Endodermal cell (in vitro differentiated cells): ENCODE results near the gene PPAT. TPM values are rescaled to one million over a fixed set of nuclear protein-coding genes. Genes with fewer than 3 reads are reported as not detected.

ENCODE experiments used
- DNase-seq: peaks from one replicate; pipeline ENCODE4 v3.0.0-alpha.2; 2017
- H3K27ac ChIP-seq: 2 replicates; pipeline ENCODE4 v1.5.1; 2013; ENCODE audit warnings: mild to moderate bottlenecking, low read depth, low read length, moderate library complexity
- H3K27me3 ChIP-seq: 2 replicates; pipeline ENCODE4 v1.6.1; 2013; ENCODE audit warnings: mild to moderate bottlenecking, low read length, moderate library complexity; ENCODE audit not compliant: insufficient read depth, control insufficient read depth, poor library complexity, severe bottlenecking
- H3K36me3 ChIP-seq: 2 replicates; pipeline ENCODE4 v1.7.0; 2013; ENCODE audit warnings: mild to moderate bottlenecking, low read length, moderate library complexity; ENCODE audit not compliant: control insufficient read depth, insufficient read depth
- H3K4me1 ChIP-seq: one replicate; pipeline ENCODE4 v1.7.0; 2013; ENCODE audit warnings: low read length; ENCODE audit not compliant: control insufficient read depth, insufficient read depth
- H3K4me3 ChIP-seq: 2 replicates; pipeline ENCODE4 v1.5.1; 2013; ENCODE audit warnings: mild to moderate bottlenecking, low read length, moderate library complexity
- H3K9ac ChIP-seq: 2 replicates; pipeline ENCODE4 v1.6.1; 2013; ENCODE audit warnings: mild to moderate bottlenecking, low read length, moderate library complexity; ENCODE audit not compliant: poor library complexity, severe bottlenecking; ENCODE audit errors: extremely low read depth
- H3K9me3 ChIP-seq: 2 replicates; pipeline ENCODE4 v1.6.1; 2013; ENCODE audit warnings: mild to moderate bottlenecking, low read length, moderate library complexity; ENCODE audit not compliant: control insufficient read depth
- H3K27ac Mint-ChIP-seq: 2 replicates; pipeline ENCODE4 v1.8.0; 2020; ENCODE audit warnings: mixed read lengths
- H3K27me3 Mint-ChIP-seq: 2 replicates; pipeline ENCODE4 v1.8.0; 2021; ENCODE audit warnings: mild to moderate bottlenecking, mixed read lengths; ENCODE audit not compliant: insufficient read depth
- H3K36me3 Mint-ChIP-seq: 2 replicates; pipeline ENCODE4 v1.8.0; 2020; ENCODE audit warnings: low read depth, mixed read lengths
- H3K4me1 Mint-ChIP-seq: 2 replicates; pipeline ENCODE4 v1.8.0; 2020; ENCODE audit warnings: mixed read lengths
- H3K4me3 Mint-ChIP-seq: 2 replicates; pipeline ENCODE4 v1.8.0; 2020; ENCODE audit warnings: mild to moderate bottlenecking, moderate library complexity, mixed read lengths
- H3K9me3 Mint-ChIP-seq: 2 replicates; pipeline ENCODE4 v1.8.0; 2020; ENCODE audit warnings: mild to moderate bottlenecking, mixed read lengths
- CTCF ChIP-seq: fragments of 200-600 bp; sonication (generic); conservative IDR thresholded peaks from 2 replicates; pipeline ENCODE4 v1.5.0; 2021; ENCODE audit warnings: antibody characterized with exemption, mild to moderate bottlenecking
- WGBS, 2 experiments: methylation state at CpG; one replicate each; pipeline versions ENCODE4 v1.1.5 to v1.1.7; 2013; ENCODE audit warnings: missing lambda C conversion rate in 2 of 2, mixed read lengths in 1 of 2; ENCODE audit not compliant: insufficient coverage in 1 of 2, insufficient read length in 1 of 2; 5-methylcytosine and 5-hydroxymethylcytosine counted together
- total RNA-seq, 2 donors: library from RNA; stranded (reverse); fragmentation: NEBNext Ultra II Directional in 1 of 2; extraction: Animal tissue kit (Norgen Biotek cat#: 25700) in 1 of 2; gene quantifications; 2 replicates in 1 of 2; 3 replicates in 1 of 2; pipeline ENCODE4 v1.2.1, GENCODE V29; 2021

Gene PPAT
- total RNA-seq, 2 donors from 2014 or later = 51.3 to 63.0 TPM

GRCh38 chr4:56408978-56409377 is 26.4 kb downstream of the PPAT start:
- H3K27me3 Mint-ChIP-seq = no peaks in the 10 kb centered on the region
- H3K9ac ChIP-seq = no peak overlapping the region
- 100% methylated on average over 2 of the region's 2 CpGs; no CpG with 5 or more reads in 1 of the 2 experiments for WGBS, 2 experiments
- TF ChIP-seq CTCF = no peak
- peaks cover 6% of the 10 kb centered on the region for H3K4me1 ChIP-seq
- no peak overlapping the region for H3K27ac Mint-ChIP-seq
- H3K27ac ChIP-seq = no peak overlapping the region
- H3K36me3 Mint-ChIP-seq = peaks cover 34% of the 10 kb centered on the region
- no peak overlapping the region for H3K4me3 ChIP-seq
- no peak overlapping the region for H3K4me3 Mint-ChIP-seq
- no peaks in the 10 kb centered on the region for H3K9me3 ChIP-seq
- DNase-seq = no peak
- H3K4me1 Mint-ChIP-seq = peaks cover 22% of the 10 kb centered on the region
- peaks cover 32% of the 10 kb centered on the region for H3K36me3 ChIP-seq
- no peaks in the 10 kb centered on the region for H3K27me3 ChIP-seq
- no peaks in the 10 kb centered on the region for H3K9me3 Mint-ChIP-seq

- DNase-seq = no peak
- H3K9me3 ChIP-seq = no peaks in the 10 kb centered on the region
- H3K27me3 ChIP-seq = no peaks in the 10 kb centered on the region
- Mint-ChIP-seq H3K27ac (peak overlapping the region; percentile 39), H3K4me3 (no peak overlapping the region), H3K36me3 (peaks cover 50% of the 10 kb centered on the region), H3K9me3 (no peaks in the 10 kb centered on the region), H3K27me3 (no peaks in the 10 kb centered on the region), H3K4me1 (peaks cover 13% of the 10 kb centered on the region)
- H3K4me1 ChIP-seq = peaks cover 3% of the 10 kb centered on the region
- no peak for TF ChIP-seq CTCF
- no peak overlapping the region for H3K27ac ChIP-seq
- no peak overlapping the region for H3K4me3 ChIP-seq
- WGBS, 2 experiments = 94 to 100% methylated on average over 4 of the region's 4 CpGs
- H3K36me3 ChIP-seq = peaks cover 52% of the 10 kb centered on the region
- H3K9ac ChIP-seq = no peak overlapping the region
Measured at GRCh38 chr4:56406151-56406550, 29.3 kb downstream of the PPAT start.

- DNase-seq = no peak
- no peak overlapping the region for H3K9ac ChIP-seq
- H3K27ac Mint-ChIP-seq = peak overlapping the region; percentile 12
- H3K36me3 Mint-ChIP-seq = peaks cover 58% of the 10 kb centered on the region
- WGBS, 2 experiments = 92% methylated on average over 1 of the region's 1 CpG; no CpG with 5 or more reads in 1 of the 2 experiments
- no peaks in the 10 kb centered on the region for H3K27me3 Mint-ChIP-seq
- no peaks in the 10 kb centered on the region for H3K9me3 ChIP-seq
- peaks cover 63% of the 10 kb centered on the region for H3K36me3 ChIP-seq
- no peak overlapping the region for H3K4me3 ChIP-seq
- H3K27me3 ChIP-seq = no peaks in the 10 kb centered on the region
- no peak overlapping the region for H3K27ac ChIP-seq
- no peaks in the 10 kb centered on the region for H3K9me3 Mint-ChIP-seq
- peaks cover 5% of the 10 kb centered on the region for H3K4me1 Mint-ChIP-seq
- H3K4me1 ChIP-seq = no peaks in the 10 kb centered on the region
- no peak overlapping the region for H3K4me3 Mint-ChIP-seq
- no peak for TF ChIP-seq CTCF
Measured at GRCh38 chr4:56405016-56405415, 30.4 kb downstream of the PPAT start.
